Parathyroid adenoma (tissue), 2 donors: ENCODE measurements around the gene ADCY5.

Experiments
- H2AFZ ChIP-seq: fragments of 300-600 bp; sonication (generic); one replicate; pipeline ENCODE4 v1.7.0; 2017; ENCODE audit warnings: antibody characterized with exemption, mild to moderate bottlenecking
- H3K27ac ChIP-seq: fragments of 300-600 bp; sonication (generic); one replicate; pipeline ENCODE4 v1.7.0; 2017
- H3K27me3 ChIP-seq: fragments of 300-600 bp; sonication (generic); one replicate; pipeline ENCODE4 v1.7.0; 2017; ENCODE audit warnings: low read length; ENCODE audit not compliant: control insufficient read depth, insufficient read depth
- H3K36me3 ChIP-seq: fragments of 300-600 bp; sonication (generic); one replicate; pipeline ENCODE4 v1.7.0; 2017; ENCODE audit warnings: low read length; ENCODE audit not compliant: control insufficient read depth, insufficient read depth
- H3K4me1 ChIP-seq: fragments of 300-600 bp; sonication (generic); one replicate; pipeline ENCODE4 v1.7.0; 2017; ENCODE audit warnings: control low read depth
- H3K4me2 ChIP-seq: fragments of 300-600 bp; sonication (generic); one replicate; pipeline ENCODE4 v1.7.0; 2017; ENCODE audit warnings: low read length
- H3K4me3 ChIP-seq: fragments of 300-600 bp; sonication (generic); one replicate; pipeline ENCODE4 v1.7.0; 2017; ENCODE audit warnings: low read depth, low read length
- H3K79me2 ChIP-seq: fragments of 300-600 bp; sonication (generic); one replicate; pipeline ENCODE4 v1.7.0; 2017; ENCODE audit warnings: control low read depth
- H3K9ac ChIP-seq: fragments of 300-600 bp; sonication (generic); one replicate; pipeline ENCODE4 v1.7.0; 2017; ENCODE audit warnings: mild to moderate bottlenecking
- H3K9me3 ChIP-seq: fragments of 300-600 bp; sonication (generic); one replicate; pipeline ENCODE4 v1.7.0; 2017; ENCODE audit warnings: low read length; ENCODE audit not compliant: control insufficient read depth
- CTCF ChIP-seq: fragments of 300-600 bp; sonication (generic); IDR thresholded peaks from one replicate; pipeline ENCODE4 v1.7.0; 2017; ENCODE audit warnings: antibody characterized with exemption, mild to moderate bottlenecking
- donor health status: primary hyperparathyroidism.

Gene ADCY5

GRCh38 chr3:123410149-123410515 is 38.8 kb downstream of the ADCY5 start:
- no peak overlapping the region for H2AFZ ChIP-seq
- TF ChIP-seq CTCF: no peak
- no peaks in the 10 kb centered on the region for H3K27me3 ChIP-seq
- H3K79me2 ChIP-seq: no peaks in the 10 kb centered on the region
- H3K9ac ChIP-seq: no peak overlapping the region
- no peaks in the 10 kb centered on the region for H3K4me1 ChIP-seq
- H3K9me3 ChIP-seq: no peaks in the 10 kb centered on the region
- H3K27ac ChIP-seq: no peak overlapping the region
- no peak overlapping the region for H3K4me2 ChIP-seq
- no peak overlapping the region for H3K4me3 ChIP-seq
- H3K36me3 ChIP-seq: no peaks in the 10 kb centered on the region

GRCh38 chr3:123409443-123410148 is 39.3 kb downstream of the ADCY5 start:
- Histone ChIP-seq H3K79me2 (no peaks in the 10 kb centered on the region), H3K4me1 (no peaks in the 10 kb centered on the region), H3K9me3 (no peaks in the 10 kb centered on the region), H3K27me3 (no peaks in the 10 kb centered on the region), H3K4me2 (no peak overlapping the region), H3K36me3 (no peaks in the 10 kb centered on the region), H3K9ac (no peak overlapping the region), H3K27ac (no peak overlapping the region), H3K4me3 (no peak overlapping the region), H2AFZ (no peak overlapping the region)
- no peak for TF ChIP-seq CTCF

GRCh38 chr3:123406598-123406997 is 42.3 kb downstream of the ADCY5 start:
- Histone ChIP-seq H3K4me2 (no peak overlapping the region), H3K36me3 (no peaks in the 10 kb centered on the region), H3K79me2 (no peaks in the 10 kb centered on the region), H3K4me3 (no peak overlapping the region), H3K9me3 (no peaks in the 10 kb centered on the region), H3K27ac (no peak overlapping the region), H3K4me1 (no peaks in the 10 kb centered on the region), H3K9ac (no peak overlapping the region), H2AFZ (no peak overlapping the region), H3K27me3 (no peaks in the 10 kb centered on the region)
- no peak for TF ChIP-seq CTCF

- Histone ChIP-seq H3K79me2 (no peaks in the 10 kb centered on the region), H3K4me2 (no peak overlapping the region), H3K27ac (no peak overlapping the region), H3K9ac (no peak overlapping the region), H3K4me3 (no peak overlapping the region), H3K27me3 (no peaks in the 10 kb centered on the region), H3K4me1 (no peaks in the 10 kb centered on the region), H3K36me3 (no peaks in the 10 kb centered on the region), H3K9me3 (no peaks in the 10 kb centered on the region), H2AFZ (no peak overlapping the region)
- no peak for TF ChIP-seq CTCF
Observed at GRCh38 chr3:123405936-123406510, 42.9 kb downstream of the ADCY5 start.

GRCh38 chr3:123405021-123405420 is 43.9 kb downstream of the ADCY5 start:
- Histone ChIP-seq H3K79me2 (no peaks in the 10 kb centered on the region), H3K4me1 (no peaks in the 10 kb centered on the region), H2AFZ (no peak overlapping the region), H3K27ac (no peak overlapping the region), H3K4me3 (no peak overlapping the region), H3K27me3 (no peaks in the 10 kb centered on the region), H3K9me3 (no peaks in the 10 kb centered on the region), H3K4me2 (no peak overlapping the region), H3K9ac (no peak overlapping the region), H3K36me3 (no peaks in the 10 kb centered on the region)
- no peak for TF ChIP-seq CTCF
